Neural cell (in vitro differentiated cells): ENCODE data around the gene MCUR1. TPM values are rescaled to one million over a fixed set of nuclear protein-coding genes. Genes with fewer than 3 reads are reported as not detected.

ENCODE experiments used
- H2AFZ ChIP-seq: fragments of 200-600, 300-800 bp; sonication (generic), shearing (Covaris generic); 2 replicates; pipeline ENCODE4 v1.6.0; 2014; ENCODE audit warnings: low read depth, mild to moderate bottlenecking, antibody characterized with exemption, low read length, moderate library complexity
- H3F3A ChIP-seq: fragments of 200-600 bp; shearing (Covaris generic); 2 replicates; pipeline ENCODE4 v1.6.1; 2016; ENCODE audit warnings: mild to moderate bottlenecking, moderate library complexity, mixed read lengths, antibody characterized with exemption, low read length; ENCODE audit not compliant: insufficient read depth, poor library complexity, severe bottlenecking
- H3K27ac ChIP-seq: fragments of 200-600, 300-800 bp; sonication (generic), shearing (Covaris generic); 2 replicates; pipeline ENCODE4 v1.5.1; 2014; ENCODE audit warnings: mild to moderate bottlenecking, low read length, moderate library complexity
- H3K27me3 ChIP-seq: fragments of 300-800, 200-600 bp; sonication (generic), shearing (Covaris generic); 2 replicates; pipeline ENCODE4 v1.6.0; 2014; ENCODE audit warnings: mild to moderate bottlenecking, low read depth, low read length, moderate library complexity; ENCODE audit not compliant: insufficient read depth
- H3K36me3 ChIP-seq: fragments of 300-800, 200-600 bp; sonication (generic), shearing (Covaris generic); 2 replicates; pipeline ENCODE4 v1.5.1; 2014; ENCODE audit warnings: mild to moderate bottlenecking, antibody characterized with exemption, low read length, moderate library complexity; ENCODE audit not compliant: insufficient read depth
- H3K4me2 ChIP-seq: fragments of 300-800, 200-600 bp; sonication (generic), shearing (Covaris generic); 2 replicates; pipeline ENCODE4 v1.6.0; 2014; ENCODE audit warnings: mild to moderate bottlenecking, low read length
- H3K4me3 ChIP-seq: fragments of 300-800, 200-600 bp; sonication (generic), shearing (Covaris generic); 2 replicates; pipeline ENCODE4 v1.5.1; 2014; ENCODE audit warnings: mild to moderate bottlenecking, low read length, moderate library complexity
- H3K79me2 ChIP-seq: fragments of 200-600 bp; shearing (Covaris generic); replicated peaks from 2 replicates; pipeline ENCODE4 v1.6.0; 2014; ENCODE audit warnings: mild to moderate bottlenecking, low read length, moderate library complexity; ENCODE audit not compliant: insufficient read depth
- H3K9ac ChIP-seq: fragments of 300-800, 200-600 bp; sonication (generic), shearing (Covaris generic); 2 replicates; pipeline ENCODE4 v1.6.1; 2016; ENCODE audit warnings: mild to moderate bottlenecking, low read length, mixed read lengths
- H3K9me2 ChIP-seq: fragments of 200-600 bp; shearing (Covaris generic); 2 replicates; pipeline ENCODE4 v1.6.1; 2016; ENCODE audit warnings: mild to moderate bottlenecking, low read length, mixed read lengths; ENCODE audit not compliant: insufficient read depth
- H3K9me3 ChIP-seq: fragments of 200-600, 300-800 bp; sonication (generic), shearing (Covaris generic); 2 replicates; pipeline ENCODE4 v1.6.1; 2016; ENCODE audit warnings: mild to moderate bottlenecking, mixed run types, low read length, moderate library complexity, mixed read lengths
- H4K20me1 ChIP-seq: fragments of 200-600 bp; shearing (Covaris generic); 2 replicates; pipeline ENCODE4 v1.6.1; 2016; ENCODE audit warnings: mild to moderate bottlenecking, mixed run types; ENCODE audit not compliant: insufficient read depth
- EP300 ChIP-seq: fragments of 450-650 bp; conservative IDR thresholded peaks from 2 replicates; pipeline ENCODE4 v1.6.1; 2014; ENCODE audit warnings: antibody characterized with exemption, mild to moderate bottlenecking, moderate library complexity; ENCODE audit not compliant: poor library complexity, severe bottlenecking
- EZH2 ChIP-seq: fragments of 200-600, 300-800 bp; shearing (Covaris generic), sonication (generic); IDR thresholded peaks from 2 replicates; pipeline ENCODE4 v1.6.1; 2014; ENCODE audit warnings: antibody characterized with exemption, low read length, borderline replicate concordance, mild to moderate bottlenecking; ENCODE audit not compliant: insufficient read depth, poor library complexity, severe bottlenecking
- MXI1 ChIP-seq: fragments of 450-650 bp; conservative IDR thresholded peaks from 2 replicates; pipeline ENCODE4 v1.6.1; 2014; ENCODE audit warnings: antibody characterized with exemption, mild to moderate bottlenecking; ENCODE audit not compliant: poor library complexity, severe bottlenecking
- POLR2AphosphoS5 ChIP-seq: IDR thresholded peaks from 2 replicates; pipeline ENCODE4 v1.6.1; 2012
- RAD21 ChIP-seq: fragments of 450-650 bp; conservative IDR thresholded peaks from 2 replicates; pipeline ENCODE4 v1.6.1; 2014; ENCODE audit warnings: antibody characterized with exemption, mild to moderate bottlenecking, moderate library complexity
- SMC3 ChIP-seq: fragments of 450-650 bp; conservative IDR thresholded peaks from 2 replicates; pipeline ENCODE4 v1.6.1; 2014; ENCODE audit warnings: antibody characterized with exemption, mild to moderate bottlenecking, moderate library complexity; ENCODE audit not compliant: poor library complexity
- TAF1 ChIP-seq: IDR thresholded peaks from 2 replicates; pipeline ENCODE4 v1.6.1; 2012; ENCODE audit warnings: low read depth
- polyA plus RNA-seq: library from polyadenylated mRNA; depleted of rRNA; stranded (reverse); fragments of >200 nt; gene quantifications from 2 replicates; pipeline ENCODE4 v1.2.3, GENCODE V29; 2014
- TF ChIP-seq, protein P1 (sequence below): fragments of 450-650 bp; IDR thresholded peaks from 2 replicates; pipeline ENCODE4 v1.5.1; 2014; ENCODE audit warnings: antibody characterized with exemption, mild to moderate bottlenecking, moderate library complexity; ENCODE audit not compliant: poor library complexity, severe bottlenecking
- TF ChIP-seq, protein P2 (sequence below): IDR thresholded peaks from 2 replicates; pipeline ENCODE4 v1.6.1; 2012; ENCODE audit warnings: borderline replicate concordance

Gene MCUR1
- polyA plus RNA-seq, 1 donor from 2014 or later: 10.0 TPM

DNA sequence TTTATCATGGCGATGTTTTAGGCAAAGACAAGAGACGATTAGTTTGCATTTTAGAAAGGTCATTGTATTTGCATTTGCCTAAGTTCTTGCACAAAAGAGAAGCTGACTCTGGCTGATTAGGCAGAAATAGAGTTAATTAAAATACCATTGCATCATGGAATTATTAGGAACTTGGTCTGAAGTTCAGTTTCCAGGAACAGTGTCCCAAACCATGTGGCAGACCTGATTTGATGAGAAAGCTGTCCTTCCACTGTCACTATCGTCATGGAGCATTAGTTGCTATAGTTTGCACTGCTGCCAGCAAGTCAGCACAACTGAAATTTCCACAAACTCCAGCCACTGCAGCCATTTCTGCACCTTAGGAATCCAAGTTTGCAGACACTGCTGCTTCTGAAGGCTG, 24.3 kb upstream of the MCUR1 start:
- no peak overlapping the region for H2AFZ ChIP-seq
- H3K4me3 ChIP-seq: no peak overlapping the region
- no peaks in the 10 kb centered on the region for H3K27me3 ChIP-seq
- no peaks in the 10 kb centered on the region for H3K9me2 ChIP-seq
- no peaks in the 10 kb centered on the region for H3K36me3 ChIP-seq
- no peaks in the 10 kb centered on the region for H4K20me1 ChIP-seq
- TF ChIP-seq RAD21 (no peak), MXI1 (no peak), TAF1 (no peak), SMC3 (no peak), EP300 (no peak), POLR2AphosphoS5 (no peak)
- TF ChIP-seq, protein P1, sequence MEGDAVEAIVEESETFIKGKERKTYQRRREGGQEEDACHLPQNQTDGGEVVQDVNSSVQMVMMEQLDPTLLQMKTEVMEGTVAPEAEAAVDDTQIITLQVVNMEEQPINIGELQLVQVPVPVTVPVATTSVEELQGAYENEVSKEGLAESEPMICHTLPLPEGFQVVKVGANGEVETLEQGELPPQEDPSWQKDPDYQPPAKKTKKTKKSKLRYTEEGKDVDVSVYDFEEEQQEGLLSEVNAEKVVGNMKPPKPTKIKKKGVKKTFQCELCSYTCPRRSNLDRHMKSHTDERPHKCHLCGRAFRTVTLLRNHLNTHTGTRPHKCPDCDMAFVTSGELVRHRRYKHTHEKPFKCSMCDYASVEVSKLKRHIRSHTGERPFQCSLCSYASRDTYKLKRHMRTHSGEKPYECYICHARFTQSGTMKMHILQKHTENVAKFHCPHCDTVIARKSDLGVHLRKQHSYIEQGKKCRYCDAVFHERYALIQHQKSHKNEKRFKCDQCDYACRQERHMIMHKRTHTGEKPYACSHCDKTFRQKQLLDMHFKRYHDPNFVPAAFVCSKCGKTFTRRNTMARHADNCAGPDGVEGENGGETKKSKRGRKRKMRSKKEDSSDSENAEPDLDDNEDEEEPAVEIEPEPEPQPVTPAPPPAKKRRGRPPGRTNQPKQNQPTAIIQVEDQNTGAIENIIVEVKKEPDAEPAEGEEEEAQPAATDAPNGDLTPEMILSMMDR: no peak
- TF ChIP-seq, protein P2, sequence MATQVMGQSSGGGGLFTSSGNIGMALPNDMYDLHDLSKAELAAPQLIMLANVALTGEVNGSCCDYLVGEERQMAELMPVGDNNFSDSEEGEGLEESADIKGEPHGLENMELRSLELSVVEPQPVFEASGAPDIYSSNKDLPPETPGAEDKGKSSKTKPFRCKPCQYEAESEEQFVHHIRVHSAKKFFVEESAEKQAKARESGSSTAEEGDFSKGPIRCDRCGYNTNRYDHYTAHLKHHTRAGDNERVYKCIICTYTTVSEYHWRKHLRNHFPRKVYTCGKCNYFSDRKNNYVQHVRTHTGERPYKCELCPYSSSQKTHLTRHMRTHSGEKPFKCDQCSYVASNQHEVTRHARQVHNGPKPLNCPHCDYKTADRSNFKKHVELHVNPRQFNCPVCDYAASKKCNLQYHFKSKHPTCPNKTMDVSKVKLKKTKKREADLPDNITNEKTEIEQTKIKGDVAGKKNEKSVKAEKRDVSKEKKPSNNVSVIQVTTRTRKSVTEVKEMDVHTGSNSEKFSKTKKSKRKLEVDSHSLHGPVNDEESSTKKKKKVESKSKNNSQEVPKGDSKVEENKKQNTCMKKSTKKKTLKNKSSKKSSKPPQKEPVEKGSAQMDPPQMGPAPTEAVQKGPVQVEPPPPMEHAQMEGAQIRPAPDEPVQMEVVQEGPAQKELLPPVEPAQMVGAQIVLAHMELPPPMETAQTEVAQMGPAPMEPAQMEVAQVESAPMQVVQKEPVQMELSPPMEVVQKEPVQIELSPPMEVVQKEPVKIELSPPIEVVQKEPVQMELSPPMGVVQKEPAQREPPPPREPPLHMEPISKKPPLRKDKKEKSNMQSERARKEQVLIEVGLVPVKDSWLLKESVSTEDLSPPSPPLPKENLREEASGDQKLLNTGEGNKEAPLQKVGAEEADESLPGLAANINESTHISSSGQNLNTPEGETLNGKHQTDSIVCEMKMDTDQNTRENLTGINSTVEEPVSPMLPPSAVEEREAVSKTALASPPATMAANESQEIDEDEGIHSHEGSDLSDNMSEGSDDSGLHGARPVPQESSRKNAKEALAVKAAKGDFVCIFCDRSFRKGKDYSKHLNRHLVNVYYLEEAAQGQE: no peak
- no peaks in the 10 kb centered on the region for H3K9me3 ChIP-seq
- H3K79me2 ChIP-seq: no peaks in the 10 kb centered on the region
- H3K27ac ChIP-seq: no peak overlapping the region
- H3K4me2 ChIP-seq: no peak overlapping the region
- no peaks in the 10 kb centered on the region for H3F3A ChIP-seq
- H3K9ac ChIP-seq: no peak overlapping the region

DNA sequence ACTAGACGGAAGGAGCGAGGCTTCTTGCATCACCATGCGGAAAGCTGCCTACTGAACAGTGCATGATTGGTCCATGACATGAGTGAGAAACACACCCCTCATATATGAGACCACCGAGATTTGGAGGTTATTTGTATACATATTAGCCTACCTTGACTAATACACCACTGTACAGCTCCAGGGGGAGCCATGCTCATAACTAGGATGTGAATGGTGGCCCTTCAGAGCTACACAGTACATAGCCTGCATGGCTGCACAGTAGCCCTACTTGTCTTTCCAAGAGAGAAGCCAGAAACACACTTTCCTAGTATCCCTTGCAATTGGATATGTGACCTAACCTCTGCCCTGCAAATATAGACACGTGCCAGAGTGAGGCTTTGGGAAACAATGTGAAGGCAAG, 21.8 kb upstream of the MCUR1 start:
- H3K27ac ChIP-seq: no peak overlapping the region
- H3K4me3 ChIP-seq: no peak overlapping the region
- H3K9me2 ChIP-seq: no peaks in the 10 kb centered on the region
- H3K27me3 ChIP-seq: no peaks in the 10 kb centered on the region
- no peaks in the 10 kb centered on the region for H4K20me1 ChIP-seq
- H3K9ac ChIP-seq: no peak overlapping the region
- no peaks in the 10 kb centered on the region for H3K79me2 ChIP-seq
- no peaks in the 10 kb centered on the region for H3F3A ChIP-seq
- H2AFZ ChIP-seq: no peak overlapping the region
- H3K36me3 ChIP-seq: no peaks in the 10 kb centered on the region
- H3K9me3 ChIP-seq: no peaks in the 10 kb centered on the region
- H3K4me2 ChIP-seq: no peak overlapping the region
- TF ChIP-seq SMC3 (no peak), EZH2 (no peak), POLR2AphosphoS5 (no peak), RAD21 (no peak), TAF1 (no peak), MXI1 (no peak), EP300 (no peak)
- TF ChIP-seq, protein P1: no peak
- TF ChIP-seq, protein P2: no peak
